HepG2 (cell line): Measurements from ENCODE around the gene CRYZL1. TPM values are rescaled to one million over a fixed set of nuclear protein-coding genes. Genes with fewer than 3 reads are reported as not detected.
A peak's percentile ranks its signal among the peaks of the same experiment; 100 is the strongest.

Experiments used
- ATAC-seq: fragments of 200-7000 bp; cut with Tn5 transposase; 3 replicates; pipeline ENCODE4 v1.9.1; 2020; ENCODE audit warnings: mild to moderate bottlenecking, moderate library complexity
- BruUV-seq: library from RNA; stranded (reverse); fragments of 400-500 nt; replicated peaks from 2 replicates; lab custom pipeline; 2021; lab: Mats Ljungman, UMichigan
- CTCF ChIA-PET: fragments of 300-600 bp; formaldehyde crosslinking; extraction: SDS; loops from one replicate; lab custom pipeline; 2021; ENCODE audit warnings: low total read pairs, inconsistent platforms, low intra/inter-chr PET ratio; lab: Yijun Ruan, JAX
- POLR2A ChIA-PET: fragments of 350-600 bp; sonication (Branson Sonifier 250); formaldehyde crosslinking; loops from one replicate; lab custom pipeline; 2020; ENCODE audit warnings: antibody characterized with exemption, inconsistent platforms; lab: Yijun Ruan, JAX
- DNase-seq: peaks from one replicate; pipeline ENCODE4 v3.0.0-alpha.2; 2015; ENCODE audit warnings: low spot score
- FAIRE-seq: peaks from 3 replicates; lab custom pipeline; 2011; peaks lifted over from hg19 to GRCh38; lab: Jason Lieb, UNC
- H2AFZ ChIP-seq: one replicate; pipeline ENCODE4 v1.6.1; 2011; ENCODE audit warnings: low read length, inconsistent platforms
- H3K27ac ChIP-seq: fragments of 300-600 bp; 3 replicates; pipeline ENCODE4 v1.8.0; 2011; ENCODE audit warnings: mixed run types, mild to moderate bottlenecking, mixed read lengths, low read length, inconsistent platforms; ENCODE audit not compliant: insufficient read depth; ENCODE audit errors: extremely low read length
- H3K27me3 ChIP-seq, 2 experiments: fragments of 200-600 bp in 1 of 2; 2 replicates in 1 of 2; 3 replicates in 1 of 2; pipeline versions ENCODE4 v1.6.0 to v1.8.0; 2011; ENCODE audit warnings: low read length in 2 of 2, mild to moderate bottlenecking in 2 of 2, moderate library complexity in 2 of 2, inconsistent platforms in 1 of 2; ENCODE audit not compliant: insufficient read depth in 2 of 2, control insufficient read depth in 1 of 2
- H3K36me3 ChIP-seq, 2 experiments: fragments of 200-600 bp in 1 of 2; replicated peaks in 1 of 2; 2 replicates in 1 of 2; 3 replicates in 1 of 2; pipeline versions ENCODE4 v1.5.1 to v1.8.0; 2011; ENCODE audit warnings: low read length in 2 of 2, inconsistent platforms in 1 of 2; ENCODE audit not compliant: insufficient read depth in 2 of 2, control insufficient read depth in 1 of 2
- H3K4me1 ChIP-seq: 2 replicates; pipeline ENCODE4 v1.5.1; 2012; ENCODE audit warnings: low read length, inconsistent platforms; ENCODE audit not compliant: insufficient read depth
- H3K4me2 ChIP-seq: 2 replicates; pipeline ENCODE4 v1.6.0; 2011; ENCODE audit warnings: low read depth, low read length, inconsistent platforms
- H3K4me3 ChIP-seq, 3 experiments: fragments of 200-600 bp in 1 of 3; sonication (generic), shearing (Covaris generic) in 1 of 3; replicated peaks in 1 of 3; 2 replicates each; pipeline ENCODE4 v1.5.1; 2011 to 2016; ENCODE audit warnings: low read length in 3 of 3, inconsistent platforms in 2 of 3, low read depth in 2 of 3, mild to moderate bottlenecking in 2 of 3, control low read depth in 1 of 3, mixed read lengths in 1 of 3; ENCODE audit not compliant: insufficient read depth in 1 of 3
- H3K79me2 ChIP-seq: one replicate; pipeline ENCODE4 v1.6.1; 2011; ENCODE audit warnings: low read length, inconsistent platforms; ENCODE audit not compliant: insufficient read depth
- H3K9ac ChIP-seq: 2 replicates; pipeline ENCODE4 v1.6.0; 2011; ENCODE audit warnings: mild to moderate bottlenecking, low read depth, low read length, inconsistent platforms; ENCODE audit not compliant: insufficient read depth
- H3K9me3 ChIP-seq: 2 replicates; pipeline ENCODE4 v1.5.1; 2012; ENCODE audit warnings: mild to moderate bottlenecking, low read length
- H4K20me1 ChIP-seq: 2 replicates; pipeline ENCODE4 v1.6.0; 2011; ENCODE audit warnings: inconsistent platforms, mild to moderate bottlenecking, low read length, moderate library complexity; ENCODE audit not compliant: insufficient read depth
- FLYWCH1 ChIP-seq: sonication (generic); formaldehyde crosslinking; IDR thresholded peaks from 2 replicates; pipeline ENCODE4 v1.8.1; 2023; ENCODE audit warnings: mild to moderate bottlenecking, missing genetic modification reagents
- KDM4B ChIP-seq: sonication (generic); formaldehyde crosslinking; IDR thresholded peaks from 2 replicates; pipeline ENCODE4 v1.4.0; 2020; ENCODE audit warnings: missing genetic modification reagents
- POLR2A ChIP-seq, 2 experiments: IDR thresholded peaks; 2 replicates each; pipeline ENCODE4 v1.6.1; 2011; ENCODE audit warnings: low read depth in 2 of 2, low read length in 2 of 2, mild to moderate bottlenecking in 1 of 2, moderate library complexity in 1 of 2; ENCODE audit not compliant: insufficient read depth in 1 of 2
- RBAK ChIP-seq: sonication (generic); formaldehyde crosslinking; IDR thresholded peaks from 2 replicates; pipeline ENCODE4 v1.5.1; 2020; ENCODE audit warnings: mild to moderate bottlenecking, missing genetic modification reagents
- RNF2 ChIP-seq: fragments of 450-650 bp; conservative IDR thresholded peaks from 2 replicates; pipeline ENCODE4 v1.6.1; 2016; ENCODE audit warnings: low read depth
- SOX5 ChIP-seq: IDR thresholded peaks from 2 replicates; pipeline ENCODE4 v1.6.1; 2016; ENCODE audit warnings: borderline replicate concordance
- SSRP1 ChIP-seq: IDR thresholded peaks from 2 replicates; pipeline ENCODE4 v1.6.1; 2016; ENCODE audit warnings: control low read depth
- ZBTB1 ChIP-seq: sonication (generic); formaldehyde crosslinking; IDR thresholded peaks from 2 replicates; pipeline ENCODE4 v1.4.0; 2020; ENCODE audit warnings: missing genetic modification reagents, borderline replicate concordance
- ZC3H13 ChIP-seq: sonication (generic); formaldehyde crosslinking; IDR thresholded peaks from 2 replicates; pipeline ENCODE4 v1.8.1; 2023; ENCODE audit warnings: mild to moderate bottlenecking, missing genetic modification reagents, moderate library complexity
- ZNF451 ChIP-seq: sonication (generic); formaldehyde crosslinking; IDR thresholded peaks from 2 replicates; pipeline ENCODE4 v1.5.0; 2020; ENCODE audit warnings: mild to moderate bottlenecking, missing genetic modification reagents
- ZNF720 ChIP-seq: sonication (generic); formaldehyde crosslinking; IDR thresholded peaks from 2 replicates; pipeline ENCODE4 v1.4.0; 2020; ENCODE audit warnings: missing genetic modification reagents
- WGBS: methylation state at CpG from one replicate; pipeline ENCODE4 v1.1.6; 2017; ENCODE audit warnings: low lambda C conversion rate; 5-methylcytosine and 5-hydroxymethylcytosine counted together
- in situ Hi-C: cut with HindIII; loops from 2 replicates; pipeline ENCODE4 v1.10.0; 2017; ENCODE audit warnings: low pct_unique_long_range_greater_than_20kb; ENCODE audit not compliant: extremely low pct_ligation_motif_present
- intact Hi-C: fragments of 100-400 bp; cut with micrococcal nuclease; formaldehyde crosslinking; loops from one replicate; pipeline ENCODE4 v1.10.0; 2022; ENCODE audit not compliant: unreplicated experiment
- polyA plus RNA-seq, 8 experiments: library from polyadenylated mRNA; depleted of rRNA in 3 of 8; stranded (reverse) in 7 of 8; unstranded in 1 of 8; fragments of >200 nt; fragmentation: Illumina TruSeq in 4 of 8; extraction: Trizol in 4 of 8; gene quantifications; 2 replicates each; pipeline versions ENCODE4 v1.2.1 to v1.2.3, GENCODE V29; 2011 to 2016; ENCODE audit warnings: low read depth in 4 of 8, missing spikeins in 1 of 8, mixed read lengths in 1 of 8; ENCODE audit not compliant: insufficient read depth in 1 of 8
- total RNA-seq, 5 experiments: library from RNA; depleted of rRNA; stranded (reverse); fragments of >200 nt; fragmentation: Illumina TruSeq; extraction: Trizol; gene quantifications; 2 replicates each; pipeline ENCODE4 v1.2.3, GENCODE V29; 2016; ENCODE audit warnings: low read depth in 1 of 5
- TF ChIP-seq, protein P1 (sequence below): sonication (generic); formaldehyde crosslinking; IDR thresholded peaks from 2 replicates; pipeline ENCODE4 v1.5.1; 2020; ENCODE audit warnings: mild to moderate bottlenecking, missing genetic modification reagents, moderate library complexity
- TF ChIP-seq, protein P2 (sequence below): sonication (generic); formaldehyde crosslinking; IDR thresholded peaks from 2 replicates; pipeline ENCODE4 v1.5.0; 2020; ENCODE audit warnings: mild to moderate bottlenecking, missing genetic modification reagents, borderline replicate concordance

Gene CRYZL1
- total and polyA plus RNA-seq, 2 of the 13 experiments (the other 11 are each of a cell fraction or from before 2014, with no cell fraction given) = 20.3 to 27.7 TPM

DNA sequence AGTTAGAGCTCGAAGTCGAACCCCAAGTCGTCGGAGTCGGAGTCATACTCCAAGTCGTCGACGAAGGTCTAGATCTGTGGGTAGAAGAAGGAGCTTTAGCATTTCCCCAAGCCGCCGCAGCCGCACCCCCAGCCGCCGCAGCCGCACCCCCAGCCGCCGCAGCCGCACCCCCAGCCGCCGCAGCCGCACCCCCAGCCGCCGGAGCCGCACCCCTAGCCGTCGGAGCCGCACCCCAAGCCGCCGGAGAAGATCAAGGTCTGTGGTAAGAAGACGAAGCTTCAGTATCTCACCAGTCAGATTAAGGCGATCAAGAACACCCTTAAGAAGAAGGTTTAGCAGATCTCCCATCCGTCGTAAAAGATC is 86.6 kb downstream of the CRYZL1 start (continued):
- TF ChIP-seq, protein P1, sequence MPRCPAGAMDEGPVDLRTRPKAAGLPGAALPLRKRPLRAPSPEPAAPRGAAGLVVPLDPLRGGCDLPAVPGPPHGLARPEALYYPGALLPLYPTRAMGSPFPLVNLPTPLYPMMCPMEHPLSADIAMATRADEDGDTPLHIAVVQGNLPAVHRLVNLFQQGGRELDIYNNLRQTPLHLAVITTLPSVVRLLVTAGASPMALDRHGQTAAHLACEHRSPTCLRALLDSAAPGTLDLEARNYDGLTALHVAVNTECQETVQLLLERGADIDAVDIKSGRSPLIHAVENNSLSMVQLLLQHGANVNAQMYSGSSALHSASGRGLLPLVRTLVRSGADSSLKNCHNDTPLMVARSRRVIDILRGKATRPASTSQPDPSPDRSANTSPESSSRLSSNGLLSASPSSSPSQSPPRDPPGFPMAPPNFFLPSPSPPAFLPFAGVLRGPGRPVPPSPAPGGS = no peak

DNA sequence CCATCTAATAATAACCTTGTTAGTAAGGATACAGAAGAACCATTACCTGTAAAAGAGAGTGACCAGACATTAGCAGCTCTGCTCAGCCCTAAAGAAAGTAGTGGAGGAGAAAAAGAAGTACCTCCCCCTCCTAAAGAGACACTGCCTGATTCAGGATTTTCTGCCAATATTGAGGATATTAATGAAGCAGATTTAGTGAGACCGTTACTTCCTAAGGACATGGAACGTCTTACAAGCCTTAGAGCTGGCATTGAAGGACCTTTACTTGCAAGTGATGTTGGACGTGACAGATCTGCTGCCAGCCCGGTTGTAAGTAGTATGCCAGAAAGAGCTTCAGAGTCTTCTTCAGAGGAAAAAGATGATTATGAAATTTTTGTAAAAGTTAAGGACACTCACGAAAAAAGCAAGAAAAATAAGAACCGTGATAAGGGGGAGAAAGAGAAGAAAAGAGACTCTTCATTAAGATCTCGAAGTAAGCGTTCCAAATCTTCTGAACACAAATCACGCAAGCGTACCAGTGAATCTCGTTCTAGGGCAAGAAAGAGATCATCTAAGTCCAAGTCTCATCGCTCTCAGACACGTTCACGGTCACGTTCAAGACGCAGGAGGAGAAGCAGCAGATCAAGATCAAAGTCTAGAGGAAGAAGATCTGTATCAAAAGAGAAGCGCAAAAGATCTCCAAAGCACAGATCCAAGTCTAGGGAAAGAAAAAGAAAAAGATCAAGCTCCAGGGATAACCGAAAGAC is 87.1 kb downstream of the CRYZL1 start:
- no peak for FAIRE-seq
- peaks cover 11% of the 10 kb centered on the region; the same call in 1 of the 2 replicates for H3K4me1 ChIP-seq
- no peak overlapping the region for H3K9ac ChIP-seq
- BruUV-seq = TSS peak; percentile 18
- H2AFZ ChIP-seq = no peak overlapping the region
- ChIA-PET CTCF (no interaction called here), POLR2A (interaction anchor here (0.9 to 1.5 kb wide), 2 partner anchors 11 to 74 kb away, joined by 4 to 5 read pairs; partner anchors contain the start of genes SON and TMEM50B)
- H4K20me1 ChIP-seq = peaks cover 69% of the 10 kb centered on the region
- DNase-seq = no peak
- intact Hi-C loops (no loop called here), in situ Hi-C loops (no loop called here)
- no peak overlapping the region for H3K27ac ChIP-seq
- peaks cover 82% of the 10 kb centered on the region for H3K79me2 ChIP-seq
- no peaks in the 10 kb centered on the region for H3K9me3 ChIP-seq
- no peaks in the 10 kb centered on the region for H3K27me3 ChIP-seq
- 96% methylated on average over 18 of the region's 18 CpGs for WGBS
- no peak overlapping the region for H3K4me2 ChIP-seq
- ATAC-seq = no peak
- H3K4me3 ChIP-seq = no peak overlapping the region
- TF ChIP-seq SOX5 (no peak), POLR2A (IDR thresholded peaks at IDR 0.05; ENCODE audit: insufficient read depth in 1 of 2, low read depth in 2 of 2, low read length in 2 of 2) (0 out of 4 replicates have a peak, but pooled peaks of 1 of the 2 experiments have one; percentile 33), ZBTB1 (CRISPR knock-in tag) (no peak), RBAK (no peak), RNF2 (no peak), SSRP1 (CRISPR knock-in tag) (peak; percentile 84; the same call in 1 of the 2 replicates), ZC3H13 (CRISPR knock-in tag) (0 out of 2 replicates have a peak, but pooled peaks have one; percentile 14), ZNF451 (no peak), FLYWCH1 (CRISPR knock-in tag) (no peak), ZNF720 (no peak), KDM4B (CRISPR knock-in tag) (no peak)
- TF ChIP-seq, protein P2, sequence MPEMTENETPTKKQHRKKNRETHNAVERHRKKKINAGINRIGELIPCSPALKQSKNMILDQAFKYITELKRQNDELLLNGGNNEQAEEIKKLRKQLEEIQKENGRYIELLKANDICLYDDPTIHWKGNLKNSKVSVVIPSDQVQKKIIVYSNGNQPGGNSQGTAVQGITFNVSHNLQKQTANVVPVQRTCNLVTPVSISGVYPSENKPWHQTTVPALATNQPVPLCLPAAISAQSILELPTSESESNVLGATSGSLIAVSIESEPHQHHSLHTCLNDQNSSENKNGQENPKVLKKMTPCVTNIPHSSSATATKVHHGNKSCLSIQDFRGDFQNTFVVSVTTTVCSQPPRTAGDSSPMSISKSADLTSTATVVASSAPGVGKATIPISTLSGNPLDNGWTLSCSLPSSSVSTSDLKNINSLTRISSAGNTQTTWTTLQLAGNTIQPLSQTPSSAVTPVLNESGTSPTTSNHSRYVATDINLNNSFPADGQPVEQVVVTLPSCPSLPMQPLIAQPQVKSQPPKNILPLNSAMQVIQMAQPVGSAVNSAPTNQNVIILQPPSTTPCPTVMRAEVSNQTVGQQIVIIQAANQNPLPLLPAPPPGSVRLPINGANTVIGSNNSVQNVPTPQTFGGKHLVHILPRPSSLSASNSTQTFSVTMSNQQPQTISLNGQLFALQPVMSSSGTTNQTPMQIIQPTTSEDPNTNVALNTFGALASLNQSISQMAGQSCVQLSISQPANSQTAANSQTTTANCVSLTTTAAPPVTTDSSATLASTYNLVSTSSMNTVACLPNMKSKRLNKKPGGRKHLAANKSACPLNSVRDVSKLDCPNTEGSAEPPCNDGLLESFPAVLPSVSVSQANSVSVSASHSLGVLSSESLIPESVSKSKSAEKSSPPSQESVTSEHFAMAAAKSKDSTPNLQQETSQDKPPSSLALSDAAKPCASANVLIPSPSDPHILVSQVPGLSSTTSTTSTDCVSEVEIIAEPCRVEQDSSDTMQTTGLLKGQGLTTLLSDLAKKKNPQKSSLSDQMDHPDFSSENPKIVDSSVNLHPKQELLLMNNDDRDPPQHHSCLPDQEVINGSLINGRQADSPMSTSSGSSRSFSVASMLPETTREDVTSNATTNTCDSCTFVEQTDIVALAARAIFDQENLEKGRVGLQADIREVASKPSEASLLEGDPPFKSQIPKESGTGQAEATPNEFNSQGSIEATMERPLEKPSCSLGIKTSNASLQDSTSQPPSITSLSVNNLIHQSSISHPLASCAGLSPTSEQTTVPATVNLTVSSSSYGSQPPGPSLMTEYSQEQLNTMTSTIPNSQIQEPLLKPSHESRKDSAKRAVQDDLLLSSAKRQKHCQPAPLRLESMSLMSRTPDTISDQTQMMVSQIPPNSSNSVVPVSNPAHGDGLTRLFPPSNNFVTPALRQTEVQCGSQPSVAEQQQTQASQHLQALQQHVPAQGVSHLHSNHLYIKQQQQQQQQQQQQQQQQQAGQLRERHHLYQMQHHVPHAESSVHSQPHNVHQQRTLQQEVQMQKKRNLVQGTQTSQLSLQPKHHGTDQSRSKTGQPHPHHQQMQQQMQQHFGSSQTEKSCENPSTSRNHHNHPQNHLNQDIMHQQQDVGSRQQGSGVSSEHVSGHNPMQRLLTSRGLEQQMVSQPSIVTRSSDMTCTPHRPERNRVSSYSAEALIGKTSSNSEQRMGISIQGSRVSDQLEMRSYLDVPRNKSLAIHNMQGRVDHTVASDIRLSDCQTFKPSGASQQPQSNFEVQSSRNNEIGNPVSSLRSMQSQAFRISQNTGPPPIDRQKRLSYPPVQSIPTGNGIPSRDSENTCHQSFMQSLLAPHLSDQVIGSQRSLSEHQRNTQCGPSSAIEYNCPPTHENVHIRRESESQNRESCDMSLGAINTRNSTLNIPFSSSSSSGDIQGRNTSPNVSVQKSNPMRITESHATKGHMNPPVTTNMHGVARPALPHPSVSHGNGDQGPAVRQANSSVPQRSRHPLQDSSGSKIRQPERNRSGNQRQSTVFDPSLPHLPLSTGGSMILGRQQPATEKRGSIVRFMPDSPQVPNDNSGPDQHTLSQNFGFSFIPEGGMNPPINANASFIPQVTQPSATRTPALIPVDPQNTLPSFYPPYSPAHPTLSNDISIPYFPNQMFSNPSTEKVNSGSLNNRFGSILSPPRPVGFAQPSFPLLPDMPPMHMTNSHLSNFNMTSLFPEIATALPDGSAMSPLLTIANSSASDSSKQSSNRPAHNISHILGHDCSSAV (CRISPR knock-in tag) = no peak
- peaks cover 39 to 95% of the 10 kb centered on the region in 2 experiments for H3K36me3 ChIP-seq
